ENCODE results near the gene CNOT1. TPM values are rescaled to one million over a fixed set of nuclear protein-coding genes. Genes with fewer than 3 reads are reported as not detected.
"Not testable (repeated sequence)": the region's sequence is repeated elsewhere in the genome, so short reads cannot be mapped to it uniquely, and the experiment has no call there.

CNOT1 gene
- total RNA-seq, 1 donor from 2014 or later, result 129 TPM

DNA sequence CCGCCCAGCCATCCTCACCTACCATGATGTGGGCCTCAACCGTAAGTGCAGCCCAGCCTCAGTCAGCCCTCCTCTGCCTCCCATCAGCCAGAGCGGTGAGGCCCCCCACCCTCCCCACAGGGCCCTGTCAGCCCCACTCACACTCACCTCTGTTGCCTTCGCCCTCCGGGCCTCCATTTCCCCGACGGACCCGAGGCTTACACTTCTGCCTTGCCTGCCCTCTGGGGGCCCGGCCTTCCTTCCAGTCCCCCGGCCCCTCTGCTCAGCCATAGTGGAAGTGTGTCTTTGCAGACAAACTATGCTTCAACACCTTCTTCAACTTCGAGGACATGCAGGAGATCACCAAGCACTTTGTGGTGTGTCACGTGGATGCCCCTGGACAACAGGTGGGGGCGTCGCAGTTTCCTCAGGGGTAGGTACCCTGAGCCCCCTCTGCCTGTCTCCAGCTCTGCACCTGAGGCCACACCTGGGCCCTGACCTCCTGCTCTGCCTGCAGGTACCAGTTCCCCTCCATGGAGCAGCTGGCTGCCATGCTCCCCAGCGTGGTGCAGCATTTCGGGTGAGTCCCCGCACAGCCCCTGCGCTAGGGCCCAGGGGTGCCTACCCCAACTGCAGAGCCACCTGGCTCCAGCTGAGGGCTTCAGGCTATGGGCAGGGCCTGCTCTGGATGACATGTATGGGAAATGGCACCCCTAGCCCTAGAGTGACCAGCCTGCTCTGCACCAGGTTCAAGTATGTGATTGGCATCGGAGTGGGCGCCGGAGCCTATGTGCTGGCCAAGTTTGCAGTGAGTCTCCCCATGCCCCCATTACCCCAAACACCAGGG is 125.5 kb downstream of the CNOT1 start:
- DNase-seq (ENCODE audit: low spot score), result peak; percentile 86

- peak; percentile 69 for DNase-seq (ENCODE audit: low spot score)
Observed at GRCh38 chr16:58503166-58503862, 126.3 kb downstream of the CNOT1 start.

- peak; percentile 62 for DNase-seq (ENCODE audit: low spot score)
Observed at GRCh38 chr16:58502217-58502921, 127.3 kb downstream of the CNOT1 start.

- peak; percentile 85 for DNase-seq (ENCODE audit: low spot score)
Observed at GRCh38 chr16:58501242-58502131, 128.1 kb downstream of the CNOT1 start.

- peak; percentile 82 for DNase-seq (ENCODE audit: low spot score)
Observed at GRCh38 chr16:58500430-58501241, 129.0 kb downstream of the CNOT1 start.

DNA sequence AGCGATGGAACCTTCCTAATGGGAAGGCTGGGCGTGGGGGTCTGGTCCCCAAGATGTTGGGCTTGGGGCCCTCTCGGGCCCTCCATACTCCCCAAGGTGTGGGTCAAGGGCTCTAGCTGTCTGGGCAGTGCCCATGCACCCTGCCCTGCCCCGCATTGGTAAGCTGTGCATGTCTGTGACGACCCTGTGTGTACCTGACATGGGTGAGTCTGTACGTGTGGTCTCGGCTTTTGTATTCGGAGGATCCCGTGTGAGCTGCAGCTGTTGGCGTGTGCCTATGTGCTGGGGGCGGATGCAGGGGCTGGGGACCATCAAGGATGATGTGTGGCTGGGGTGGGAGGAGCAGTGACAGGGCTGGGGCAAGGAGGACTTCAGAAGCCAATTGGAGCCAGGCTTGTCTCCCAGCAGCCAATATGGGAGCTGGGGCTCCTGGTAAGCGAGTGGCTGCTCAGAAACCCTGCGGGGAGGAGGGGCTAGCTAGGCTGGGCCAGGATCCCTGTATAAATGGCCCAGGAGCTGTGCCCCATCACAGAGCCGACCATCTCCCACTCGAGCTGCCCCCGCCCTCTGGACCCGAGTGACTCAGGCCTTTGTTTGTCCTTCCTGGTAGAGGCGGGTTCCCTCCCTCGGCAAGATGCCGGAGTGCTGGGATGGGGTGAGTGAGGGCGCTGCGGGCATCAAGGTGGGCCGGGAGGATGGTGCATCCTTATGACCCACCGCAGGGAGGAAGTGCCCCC is 129.8 kb downstream of the CNOT1 start, which contains the start of gene NDRG4:
NDRG4 (plus strand) TSS at position 529 of the 737 bp plus-strand sequence; CDS start at position 635, 106 bp downstream.
- peak; percentile 87 for DNase-seq (ENCODE audit: low spot score)

GRCh38 chr16:58499092-58499511 is 130.5 kb downstream of the CNOT1 start:
- DNase-seq (ENCODE audit: low spot score), result peak; percentile 86

DNA sequence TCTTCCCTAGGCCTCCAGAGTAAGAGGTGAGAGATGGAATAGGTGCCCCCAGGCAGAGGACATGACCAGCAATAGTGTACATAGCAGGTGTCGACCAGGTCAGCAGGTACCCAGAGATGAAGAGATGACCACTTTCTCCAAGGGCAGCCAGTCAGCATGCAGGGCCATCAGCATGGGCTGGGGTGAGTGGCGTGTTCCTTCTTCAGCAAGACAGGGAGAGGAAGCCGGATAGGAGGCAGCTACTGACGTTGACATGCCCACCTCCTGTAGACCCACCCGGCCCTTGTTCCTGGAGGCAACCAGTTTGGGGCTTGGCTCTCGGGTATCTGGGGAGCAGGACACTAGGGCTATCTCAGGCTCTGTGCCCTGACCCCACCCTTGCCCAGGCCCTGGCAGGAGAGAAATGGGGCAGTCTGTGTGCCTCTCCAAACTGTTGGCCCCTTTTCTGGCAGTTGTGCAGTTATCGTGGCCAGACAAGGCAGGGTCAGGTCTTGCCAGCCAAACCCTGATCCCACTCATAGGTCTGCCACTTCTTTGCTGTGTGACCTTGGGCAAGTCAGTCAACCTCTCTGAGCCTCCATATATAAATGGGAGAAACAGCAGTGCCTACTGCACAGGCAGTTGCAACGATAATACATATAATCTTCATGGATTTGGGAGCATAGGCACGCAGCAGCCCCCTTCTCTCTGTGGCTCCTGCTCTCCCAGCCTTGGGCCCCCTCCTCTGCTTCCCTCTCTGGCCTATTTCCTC is 131.1 kb downstream of the CNOT1 start:
- peak; percentile 71 for DNase-seq (ENCODE audit: low spot score)

DNA sequence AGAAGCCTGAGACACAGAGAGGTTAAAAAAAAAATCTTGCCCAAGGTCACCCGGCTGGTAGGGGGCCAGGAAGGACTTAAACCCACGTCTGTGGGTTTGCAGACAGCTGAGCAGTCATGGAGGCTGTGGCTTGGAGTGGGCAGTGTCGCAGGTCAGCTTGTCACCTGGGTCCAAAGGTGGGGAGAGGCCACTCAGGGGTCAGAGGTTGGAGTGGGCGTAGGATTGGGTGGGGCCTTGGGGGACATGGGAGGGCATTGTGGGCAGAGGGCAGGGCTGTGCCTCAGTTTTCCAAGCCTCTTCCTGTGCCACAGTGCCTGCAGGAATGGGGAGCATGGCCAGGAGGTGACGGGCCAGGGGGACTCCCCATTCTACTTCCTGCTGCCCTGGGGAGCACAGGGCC is 131.7 kb downstream of the CNOT1 start:
- DNase-seq (ENCODE audit: low spot score), result no peak

DNA sequence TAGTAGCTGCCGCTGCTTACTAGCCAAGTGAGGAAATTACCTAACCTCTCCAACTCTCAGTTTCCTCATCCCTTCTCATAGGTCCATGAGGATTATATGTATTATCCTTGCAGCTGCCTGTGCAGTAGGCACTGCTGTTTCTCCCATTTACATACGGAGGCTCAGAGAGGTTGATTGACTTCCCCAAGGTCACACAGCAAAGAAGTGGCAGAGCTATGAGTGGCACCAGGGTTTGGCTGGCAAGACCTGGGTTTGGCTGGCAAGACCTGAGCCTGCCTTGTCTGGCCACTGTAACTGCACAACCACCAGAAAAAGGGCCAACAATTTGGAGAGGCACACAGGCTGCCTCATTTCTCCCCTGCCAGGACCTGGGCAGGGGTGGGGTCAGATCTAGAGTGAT is 132.2 kb downstream of the CNOT1 start:
- DNase-seq (ENCODE audit: low spot score), result no peak

DNA sequence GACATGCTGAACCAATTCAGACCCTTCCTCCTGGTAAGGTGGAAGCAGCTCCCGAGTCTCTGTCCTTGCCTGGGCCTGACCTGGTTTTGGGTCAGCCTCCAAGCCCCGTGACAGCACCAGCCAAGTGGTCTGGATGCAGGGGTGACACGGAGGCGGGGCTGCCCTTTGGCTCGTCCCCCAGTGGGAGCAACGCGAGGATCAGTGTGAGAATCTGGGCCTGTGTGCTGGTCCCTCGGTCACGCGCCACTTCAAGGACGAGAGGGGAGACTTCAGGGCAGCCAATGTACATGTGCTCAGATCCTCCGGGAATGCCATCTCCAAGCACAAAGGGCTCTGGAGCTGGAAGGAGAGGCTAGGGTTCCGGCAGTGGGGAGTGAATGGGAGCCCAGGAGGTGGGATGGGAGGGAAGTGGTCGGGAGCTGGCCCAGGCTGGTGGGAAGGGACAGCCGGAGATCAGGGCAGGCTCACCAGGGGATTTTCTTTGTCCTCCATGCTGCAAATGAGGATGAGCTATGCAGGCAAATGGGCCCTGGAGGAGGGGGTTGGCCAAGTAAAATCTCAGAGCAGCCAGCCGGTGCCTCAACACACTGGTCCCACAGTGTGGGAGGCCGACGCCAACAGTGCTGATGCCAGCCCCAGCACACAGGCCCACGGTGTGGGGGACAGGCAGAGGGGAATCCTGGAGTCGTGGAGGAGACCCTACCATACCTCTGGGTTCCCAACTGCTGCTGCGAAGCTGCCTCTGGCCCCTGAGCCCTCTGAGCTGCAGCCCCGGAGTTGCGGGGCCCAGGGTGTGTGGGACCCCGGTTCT is 133.9 kb downstream of the CNOT1 start:
- DNase-seq (ENCODE audit: low spot score), result no peak

DNA sequence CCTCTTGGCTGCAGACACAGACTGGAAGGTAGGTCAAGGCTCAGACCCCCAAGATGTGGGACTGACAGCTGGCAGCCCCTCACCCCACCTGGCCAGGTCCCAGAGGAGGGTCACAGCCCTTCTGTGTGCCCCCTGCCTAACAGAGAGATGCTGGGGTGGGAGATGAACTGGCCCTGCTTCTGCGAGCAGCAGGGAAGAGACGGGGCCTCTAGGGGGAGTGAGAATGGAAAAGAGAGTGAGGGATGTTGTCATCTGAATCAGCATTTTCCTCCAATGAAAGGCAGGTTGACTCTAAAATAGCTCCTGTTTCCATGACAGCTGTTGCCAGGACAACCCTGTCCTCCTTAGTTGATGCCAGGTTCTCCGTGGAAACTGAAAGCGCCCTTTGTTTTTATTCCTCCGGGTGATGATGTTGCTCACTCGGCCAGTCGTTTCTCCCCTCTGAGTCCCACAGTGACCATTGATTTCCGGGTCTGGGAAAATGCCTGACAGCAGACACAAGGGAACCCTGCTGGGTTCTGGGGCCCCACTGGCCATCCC is 134.6 kb downstream of the CNOT1 start:
- no peak for DNase-seq (ENCODE audit: low spot score)

DNA sequence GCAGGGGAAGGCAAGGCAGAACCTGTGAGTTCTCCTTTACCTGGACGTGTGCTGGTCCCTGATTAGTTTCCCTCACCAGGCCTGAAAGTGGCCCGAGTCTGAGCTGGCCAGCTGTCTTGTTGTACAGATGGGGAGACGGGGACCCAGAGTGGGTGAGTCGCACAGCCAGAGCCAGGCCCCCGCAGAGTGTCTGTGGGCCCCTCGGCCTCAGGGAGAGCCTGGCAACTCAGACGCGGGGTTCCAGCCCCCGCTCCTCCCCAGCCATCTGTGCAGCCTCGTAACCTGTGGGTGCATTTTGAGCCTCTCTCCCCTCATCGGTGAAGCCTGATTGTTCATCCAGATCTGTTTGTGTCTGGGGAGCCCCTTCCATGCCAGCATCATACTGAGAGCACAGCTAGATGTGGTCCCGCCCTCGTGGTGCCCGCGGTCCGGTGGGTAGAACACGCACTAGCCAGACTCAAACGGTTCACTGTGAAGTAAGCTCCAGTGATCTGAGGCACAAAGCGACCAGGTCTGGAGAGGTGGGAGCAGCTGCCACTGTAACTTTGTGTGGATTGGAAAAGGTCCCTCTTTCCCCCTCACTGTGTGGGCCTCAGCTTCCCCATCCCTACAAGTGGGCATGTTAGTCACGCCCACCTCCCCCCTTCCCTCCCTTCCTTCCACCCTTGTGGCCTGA is 135.7 kb downstream of the CNOT1 start:
- no peak for DNase-seq (ENCODE audit: low spot score)

DNA sequence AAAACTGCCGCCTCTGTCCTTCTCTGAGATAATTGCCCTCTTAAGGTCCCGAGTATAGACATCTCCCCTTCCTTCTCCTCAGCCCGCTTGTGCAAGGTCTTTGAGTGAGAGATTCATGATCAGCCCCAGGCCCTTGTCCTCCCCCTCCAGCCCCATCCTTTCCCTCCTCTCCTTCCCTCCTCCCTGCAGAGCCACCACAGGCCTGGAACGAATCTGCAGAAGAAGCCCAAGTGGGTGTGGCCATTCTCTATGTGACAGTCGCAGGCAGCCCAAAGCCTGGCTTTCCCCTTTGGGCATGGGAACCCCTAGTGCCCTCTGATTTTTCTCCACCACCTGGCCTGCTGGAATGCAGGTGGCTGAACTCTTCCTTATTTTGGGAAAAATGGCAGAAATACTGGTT is 136.9 kb downstream of the CNOT1 start:
- DNase-seq (ENCODE audit: low spot score), result no peak

- DNase-seq (ENCODE audit: low spot score), result no peak
Observed at GRCh38 chr16:58492066-58492465, 137.6 kb downstream of the CNOT1 start.

GRCh38 chr16:58490539-58490938 is 139.1 kb downstream of the CNOT1 start:
- not testable (repeated sequence) for DNase-seq (ENCODE audit: low spot score)

GRCh38 chr16:58490065-58490464 is 139.6 kb downstream of the CNOT1 start:
- no peak for DNase-seq (ENCODE audit: low spot score)

Measured in mesenteric fat pad (tissue), 1 donor.